H1 (cell line): ENCODE results near the gene BUB1B. TPM values are rescaled to one million over a fixed set of nuclear protein-coding genes. Genes with fewer than 3 reads are reported as not detected.
"Not testable (repeated sequence)": the region's sequence is repeated elsewhere in the genome, so short reads cannot be mapped to it uniquely, and the experiment has no call there.

Source experiments
- CTCF ChIA-PET: fragments of 300-600 bp; sonication (Branson Sonifier 250); formaldehyde crosslinking; loops from one replicate; lab custom pipeline; 2021; ENCODE audit not compliant: partially characterized antibody; lab: Charles Lee
- POLR2A ChIA-PET: fragments of 300-600 bp; sonication (Branson Sonifier 250); formaldehyde crosslinking; loops from one replicate; lab custom pipeline; 2021; ENCODE audit warnings: inconsistent platforms; ENCODE audit not compliant: partially characterized antibody; lab: Charles Lee
- DNase-seq, 2 experiments: peaks; one replicate each; pipeline versions ENCODE4 v3.0.0 to v3.0.0-alpha.2; 2010 to 2022; ENCODE audit warnings: low spot score in 2 of 2, low read depth in 1 of 2, mixed read lengths in 1 of 2
- FAIRE-seq: peaks from 2 replicates; lab custom pipeline; 2011; peaks lifted over from hg19 to GRCh38; lab: Jason Lieb, UNC
- H2AFZ ChIP-seq: 2 replicates; pipeline ENCODE4 v1.8.1; 2012; ENCODE audit warnings: low read length, inconsistent platforms
- H2AK5ac ChIP-seq: 2 replicates; pipeline ENCODE4 v1.6.1; 2013; ENCODE audit warnings: low read depth, low read length
- H2BK120ac ChIP-seq: replicated peaks from 2 replicates; pipeline ENCODE3; 2013; ENCODE audit warnings: low read depth, low read length, inconsistent platforms
- H2BK12ac ChIP-seq: 2 replicates; pipeline ENCODE4 v1.6.1; 2013; ENCODE audit warnings: low read depth, low read length
- H2BK15ac ChIP-seq: 2 replicates; pipeline ENCODE4 v1.6.1; 2013; ENCODE audit warnings: low read length
- H2BK20ac ChIP-seq: 2 replicates; pipeline ENCODE4 v1.6.1; 2013; ENCODE audit warnings: low read length
- H2BK5ac ChIP-seq: 2 replicates; pipeline ENCODE4 v1.6.1; 2013; ENCODE audit warnings: low read depth, low read length
- H3K14ac ChIP-seq: 2 replicates; pipeline ENCODE4 v1.6.1; 2013; ENCODE audit warnings: inconsistent platforms; ENCODE audit not compliant: insufficient read length
- H3K18ac ChIP-seq: 2 replicates; pipeline ENCODE4 v1.6.1; 2013; ENCODE audit warnings: low read length; ENCODE audit errors: extremely low read depth
- H3K23ac ChIP-seq: 2 replicates; pipeline ENCODE4 v1.6.1; 2013; ENCODE audit warnings: inconsistent platforms; ENCODE audit not compliant: insufficient read length
- H3K23me2 ChIP-seq: 2 replicates; pipeline ENCODE4 v1.6.1; 2013; ENCODE audit warnings: low read depth, low read length
- H3K27ac ChIP-seq: 2 replicates; pipeline ENCODE4 v1.6.1; 2011; ENCODE audit warnings: low read depth, low read length, inconsistent platforms
- H3K27me3 ChIP-seq, 4 experiments: replicated peaks in 1 of 4; 1 replicate in 1 of 4; 2 replicates in 3 of 4; pipeline versions ENCODE4 v1.6.1 to v1.8.1; 2011 to 2013; ENCODE audit warnings: low read length in 3 of 4, mild to moderate bottlenecking in 3 of 4, inconsistent platforms in 2 of 4, mixed read lengths in 2 of 4, moderate library complexity in 1 of 4; ENCODE audit not compliant: control insufficient read depth in 3 of 4, insufficient read depth in 3 of 4; ENCODE audit errors: extremely low read depth in 1 of 4
- H3K36me3 ChIP-seq, 4 experiments: 2 replicates each; pipeline versions ENCODE4 v1.6.1 to v1.8.1; 2011 to 2013; ENCODE audit warnings: mild to moderate bottlenecking in 4 of 4, low read length in 3 of 4, moderate library complexity in 2 of 4, control low read depth in 1 of 4, inconsistent platforms in 1 of 4; ENCODE audit not compliant: insufficient read depth in 4 of 4, control insufficient read depth in 2 of 4
- H3K4ac ChIP-seq: replicated peaks from 2 replicates; pipeline ENCODE3; 2013; ENCODE audit warnings: low read length, low read depth, mixed read lengths, inconsistent platforms; ENCODE audit not compliant: insufficient read length
- H3K4me1 ChIP-seq, 4 experiments: replicated peaks in 1 of 4; 1 replicate in 1 of 4; 2 replicates in 3 of 4; pipeline versions ENCODE4 v1.6.1 to v1.8.1; 2011 to 2013; ENCODE audit warnings: low read length in 3 of 4, inconsistent platforms in 2 of 4, mixed read lengths in 1 of 4; ENCODE audit not compliant: insufficient read depth in 4 of 4, control insufficient read depth in 3 of 4
- H3K4me2 ChIP-seq, 2 experiments: 2 replicates each; pipeline versions ENCODE4 v1.6.1 to v1.8.1; 2011 to 2013; ENCODE audit warnings: low read depth in 2 of 2, low read length in 2 of 2, control low read depth in 1 of 2, inconsistent platforms in 1 of 2, mild to moderate bottlenecking in 1 of 2; ENCODE audit not compliant: insufficient read depth in 1 of 2
- H3K4me3 ChIP-seq, 4 experiments: fragments of 200-600, 300-600 bp in 1 of 4; sonication (generic), shearing (Covaris generic), sonication (Bioruptor Twin) in 1 of 4; 2 replicates each; pipeline versions ENCODE4 v1.5.1 to v1.8.1; 2011 to 2016; ENCODE audit warnings: low read length in 4 of 4, low read depth in 3 of 4, control low read depth in 2 of 4, inconsistent platforms in 2 of 4, mild to moderate bottlenecking in 2 of 4, mixed read lengths in 1 of 4, moderate library complexity in 1 of 4; ENCODE audit not compliant: insufficient read depth in 2 of 4; ENCODE audit errors: extremely low read depth in 1 of 4
- H3K56ac ChIP-seq: replicated peaks from 2 replicates; pipeline ENCODE3; 2013; ENCODE audit warnings: low read depth, mild to moderate bottlenecking, mixed read lengths, low read length, inconsistent platforms; ENCODE audit not compliant: insufficient read length
- H3K79me1 ChIP-seq: 2 replicates; pipeline ENCODE4 v1.6.1; 2013; ENCODE audit warnings: low read depth, low read length, control low read depth
- H3K79me2 ChIP-seq, 2 experiments: 2 replicates each; pipeline versions ENCODE4 v1.6.1 to v1.8.1; 2012 to 2013; ENCODE audit warnings: low read length in 2 of 2, mild to moderate bottlenecking in 2 of 2, inconsistent platforms in 1 of 2; ENCODE audit not compliant: insufficient read depth in 2 of 2, control insufficient read depth in 1 of 2
- H3K9ac ChIP-seq, 4 experiments: replicated peaks in 1 of 4; 1 replicate in 1 of 4; 2 replicates in 3 of 4; pipeline versions ENCODE4 v1.6.1 to v1.8.1; 2011 to 2013; ENCODE audit warnings: low read depth in 3 of 4, low read length in 3 of 4, control low read depth in 2 of 4, mild to moderate bottlenecking in 2 of 4, moderate library complexity in 2 of 4, inconsistent platforms in 1 of 4; ENCODE audit errors: extremely low read depth in 1 of 4
- H3K9me3 ChIP-seq, 2 experiments: 2 replicates each; pipeline versions ENCODE4 v1.6.1 to v1.8.1; 2012 to 2013; ENCODE audit warnings: mild to moderate bottlenecking in 2 of 2, moderate library complexity in 2 of 2, control low read depth in 1 of 2, inconsistent platforms in 1 of 2, low read depth in 1 of 2, low read length in 1 of 2, mixed read lengths in 1 of 2; ENCODE audit not compliant: insufficient read depth in 2 of 2
- H4K20me1 ChIP-seq, 2 experiments: replicated peaks in 1 of 2; 2 replicates each; pipeline versions ENCODE3 to v1.8.1; 2011 to 2013; ENCODE audit warnings: inconsistent platforms in 2 of 2, low read length in 2 of 2, mild to moderate bottlenecking in 1 of 2; ENCODE audit not compliant: insufficient read depth in 2 of 2, control insufficient read depth in 1 of 2
- H4K5ac ChIP-seq: 2 replicates; pipeline ENCODE4 v1.6.1; 2013; ENCODE audit warnings: low read length, low read depth, mixed read lengths, inconsistent platforms; ENCODE audit not compliant: insufficient read length
- H4K8ac ChIP-seq: 2 replicates; pipeline ENCODE4 v1.8.0; 2013; ENCODE audit warnings: mild to moderate bottlenecking, moderate library complexity, low read length, inconsistent platforms; ENCODE audit not compliant: insufficient read depth; ENCODE audit errors: extremely low read depth
- H4K91ac ChIP-seq: replicated peaks from 2 replicates; pipeline ENCODE3; 2013; ENCODE audit warnings: low read length, mixed read lengths, inconsistent platforms; ENCODE audit not compliant: insufficient read length
- BACH1 ChIP-seq: IDR thresholded peaks from 2 replicates; pipeline ENCODE4 v1.6.1; 2012; ENCODE audit warnings: low read length, improper control_type of control experiment
- BCL11A ChIP-seq, 2 experiments: IDR thresholded peaks; one replicate each; pipeline ENCODE4 v1.6.1; 2011; ENCODE audit warnings: low read depth in 2 of 2, low read length in 2 of 2, mild to moderate bottlenecking in 2 of 2
- WGBS, 2 experiments: shearing (Covaris generic) in 1 of 2; methylation state at CpG; one replicate each; pipeline versions ENCODE4 v1.1.6 to v1.1.7; 2013 to 2015; ENCODE audit warnings: low lambda C conversion rate in 2 of 2, mixed read lengths in 2 of 2, inconsistent platforms in 1 of 2, low coverage in 1 of 2, missing lambda C conversion rate in 1 of 2; ENCODE audit not compliant: insufficient replicate concordance in 2 of 2, insufficient coverage in 1 of 2, insufficient read length in 1 of 2; ENCODE audit errors: extremely low coverage in 1 of 2, missing lambda C conversion rate in 1 of 2; 5-methylcytosine and 5-hydroxymethylcytosine counted together
- polyA plus RNA-seq, 7 experiments: library from polyadenylated mRNA; depleted of rRNA in 3 of 7; stranded (reverse) in 5 of 7; unstranded in 2 of 7; fragments of >200 nt in 5 of 7; fragments of 200-250 nt in 2 of 7; gene quantifications; 1 replicate in 5 of 7; 2 replicates in 1 of 7; 4 replicates in 1 of 7; pipeline versions ENCODE4 v1.2.1 to v1.2.3, GENCODE V29; 2011 to 2013; ENCODE audit warnings: missing spikeins in 2 of 7, mixed read lengths in 2 of 7
- total RNA-seq: library from RNA; stranded (reverse); fragmentation: NEBNext Ultra II Directional; extraction: Animal tissue kit (Norgen Biotek cat#: 25700); gene quantifications from 2 replicates; pipeline ENCODE4 v1.2.1, GENCODE V29; 2021

The BUB1B gene
- total and polyA plus RNA-seq, 2 of the 8 experiments (the other 6 are each of a cell fraction or from before 2014, with no cell fraction given) = 48.9 to 144 TPM

GRCh38 chr15:40121911-40122638 is 38.8 kb upstream of the BUB1B start (continued):
- TF ChIP-seq BCL11A (IDR thresholded peaks at IDR 0.05; ENCODE audit: low read depth in 2 of 2, low read length in 2 of 2) (no peak), BACH1 (no peak)

GRCh38 chr15:40122989-40123388 is 37.9 kb upstream of the BUB1B start:
- H2BK20ac ChIP-seq = peak overlapping the region; percentile 80; the same call in 1 of the 2 replicates
- H2BK15ac ChIP-seq = 0 out of 2 replicates have a peak overlapping the region, but pooled peaks have one; percentile 29
- H3K79me2 ChIP-seq, H2AK5ac ChIP-seq, H4K20me1 ChIP-seq, H3K9ac ChIP-seq, H3K23ac ChIP-seq, H2BK120ac ChIP-seq, FAIRE-seq, H4K5ac ChIP-seq, H2AFZ ChIP-seq, H3K56ac ChIP-seq, H3K9me3 ChIP-seq, H3K27ac ChIP-seq, H3K14ac ChIP-seq, H3K79me1 ChIP-seq, H2BK5ac ChIP-seq, H3K4me2 ChIP-seq, H4K91ac ChIP-seq, H3K4me3 ChIP-seq, H4K8ac ChIP-seq, H3K4ac ChIP-seq, H3K27me3 ChIP-seq, H3K36me3 ChIP-seq, H3K23me2 ChIP-seq, DNase-seq: not testable (repeated sequence)
- 80% methylated on average over 1 of the region's 1 CpG; no CpG with 5 or more reads in 1 of the 2 experiments for WGBS, 2 experiments
- ChIA-PET CTCF (interaction anchor here (1.2 to 2.4 kb wide), 7 partner anchors 8 to 69 kb away, joined by 3 to 45 read pairs (median 4); no protein-coding TSS in a partner anchor), POLR2A (interaction anchor here (1.5 to 5.3 kb wide), 5 partner anchors 10 to 38 kb away, joined by 4 to 26 read pairs (median 11); partner anchors contain the start of genes BMF and BUB1B)
- H3K18ac ChIP-seq = peak overlapping the region; percentile 83
- H2BK12ac ChIP-seq = 0 out of 2 replicates have a peak overlapping the region, but pooled peaks have one; percentile 75
- H3K4me1 ChIP-seq = peaks cover 4 to 16% (median 12%) of the 10 kb centered on the region in 4 experiments; a peak in 5 of 7 replicates
